GM12864 (cell line): ENCODE measurements around the gene OPN3.
A peak's percentile ranks its signal among the peaks of the same experiment; 100 is the strongest.

Experiments used
- DNase-seq: peaks from one replicate; pipeline ENCODE4 v3.0.0-alpha.2; 2011; ENCODE audit warnings: low read depth
- H3K4me3 ChIP-seq: 2 replicates; pipeline ENCODE4 v1.5.1; 2011; ENCODE audit warnings: mild to moderate bottlenecking, low read depth, low read length, control low read depth
- TF ChIP-seq, protein P1 (sequence below): IDR thresholded peaks from 2 replicates; pipeline ENCODE4 v1.5.1; 2011; ENCODE audit warnings: low read depth, mild to moderate bottlenecking, moderate library complexity, low read length, control low read depth, inconsistent platforms; ENCODE audit errors: missing control alignments

Gene OPN3

DNA sequence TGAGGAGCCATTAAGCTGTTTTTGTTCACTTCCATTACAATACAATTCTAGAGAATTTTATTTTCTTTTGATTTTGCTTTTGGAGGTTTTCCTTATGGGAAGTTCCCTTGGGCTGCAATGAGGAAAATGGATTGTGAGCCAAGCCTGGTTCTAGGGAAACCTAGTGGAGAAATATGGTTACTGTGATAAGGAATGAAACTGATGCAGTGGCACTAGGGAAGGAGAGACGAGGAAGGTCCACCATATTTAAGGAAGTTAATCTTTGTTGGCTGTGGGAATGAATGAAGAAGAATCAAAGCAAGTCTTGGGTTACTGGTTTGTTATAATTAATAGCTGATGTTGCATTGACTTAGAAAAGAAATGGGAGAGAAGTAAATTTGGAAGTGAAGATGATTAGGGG lies 28.4 kb downstream of the OPN3 start:
- DNase-seq = no peak
- H3K4me3 ChIP-seq = no peak overlapping the region
- TF ChIP-seq, protein P1, sequence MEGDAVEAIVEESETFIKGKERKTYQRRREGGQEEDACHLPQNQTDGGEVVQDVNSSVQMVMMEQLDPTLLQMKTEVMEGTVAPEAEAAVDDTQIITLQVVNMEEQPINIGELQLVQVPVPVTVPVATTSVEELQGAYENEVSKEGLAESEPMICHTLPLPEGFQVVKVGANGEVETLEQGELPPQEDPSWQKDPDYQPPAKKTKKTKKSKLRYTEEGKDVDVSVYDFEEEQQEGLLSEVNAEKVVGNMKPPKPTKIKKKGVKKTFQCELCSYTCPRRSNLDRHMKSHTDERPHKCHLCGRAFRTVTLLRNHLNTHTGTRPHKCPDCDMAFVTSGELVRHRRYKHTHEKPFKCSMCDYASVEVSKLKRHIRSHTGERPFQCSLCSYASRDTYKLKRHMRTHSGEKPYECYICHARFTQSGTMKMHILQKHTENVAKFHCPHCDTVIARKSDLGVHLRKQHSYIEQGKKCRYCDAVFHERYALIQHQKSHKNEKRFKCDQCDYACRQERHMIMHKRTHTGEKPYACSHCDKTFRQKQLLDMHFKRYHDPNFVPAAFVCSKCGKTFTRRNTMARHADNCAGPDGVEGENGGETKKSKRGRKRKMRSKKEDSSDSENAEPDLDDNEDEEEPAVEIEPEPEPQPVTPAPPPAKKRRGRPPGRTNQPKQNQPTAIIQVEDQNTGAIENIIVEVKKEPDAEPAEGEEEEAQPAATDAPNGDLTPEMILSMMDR = no peak

DNA sequence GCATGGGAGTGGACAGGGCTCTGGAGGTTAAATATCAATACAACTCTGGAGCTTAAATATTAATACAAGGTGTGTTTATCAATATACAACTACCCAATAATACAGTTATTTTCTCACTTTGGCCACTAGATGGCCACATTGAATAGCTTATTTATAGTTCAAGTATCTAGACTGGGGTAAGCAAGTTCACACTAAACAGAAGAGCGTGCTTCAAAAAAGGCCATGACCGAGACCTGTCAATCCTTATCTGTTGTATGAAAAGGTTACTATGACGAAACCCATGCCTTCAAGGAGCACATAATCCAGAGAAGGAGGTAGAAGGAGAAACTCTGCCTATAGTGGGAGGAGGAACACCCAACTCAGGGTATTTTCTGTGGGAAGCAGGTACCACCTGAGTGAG lies 29.1 kb downstream of the OPN3 start:
- no peak overlapping the region for H3K4me3 ChIP-seq
- TF ChIP-seq, protein P1 = peak; percentile 55
- DNase-seq = peak; percentile 37

DNA sequence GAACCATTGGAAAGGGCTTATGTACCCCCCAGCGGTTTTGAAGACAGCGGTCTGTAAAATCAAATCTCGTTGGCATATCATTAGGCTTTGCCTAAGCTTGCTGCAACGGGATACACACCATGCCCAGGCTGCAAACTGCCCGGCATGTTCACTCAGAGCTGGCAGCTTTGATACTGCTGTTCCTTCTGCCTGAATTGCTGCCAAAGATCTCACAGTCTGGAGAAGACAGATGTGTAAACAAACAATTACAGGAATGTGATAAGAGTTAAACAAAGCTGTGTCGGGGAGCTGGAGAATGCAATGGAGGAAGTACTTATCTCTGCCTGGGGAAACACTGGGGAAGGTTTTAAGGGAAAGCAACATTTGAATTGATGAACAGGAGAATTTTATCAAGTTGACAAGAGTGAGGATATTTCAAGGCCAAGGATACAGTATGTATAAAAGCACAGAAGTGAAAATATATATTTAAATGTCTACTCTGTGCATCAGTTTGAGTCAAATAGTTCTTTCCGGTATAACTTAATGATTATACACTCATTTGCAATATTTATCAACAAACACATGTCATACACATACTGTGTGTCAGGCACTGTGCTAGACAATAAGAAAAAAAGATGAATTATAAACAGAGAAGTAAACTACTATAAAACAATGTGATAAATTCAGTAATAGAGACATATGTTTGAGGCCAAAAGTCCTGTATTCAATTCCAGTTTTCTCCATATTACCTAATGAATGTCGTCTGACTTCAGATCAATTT lies 29.9 kb downstream of the OPN3 start:
- H3K4me3 ChIP-seq = no peak overlapping the region
- TF ChIP-seq, protein P1 = no peak
- no peak for DNase-seq

DNA sequence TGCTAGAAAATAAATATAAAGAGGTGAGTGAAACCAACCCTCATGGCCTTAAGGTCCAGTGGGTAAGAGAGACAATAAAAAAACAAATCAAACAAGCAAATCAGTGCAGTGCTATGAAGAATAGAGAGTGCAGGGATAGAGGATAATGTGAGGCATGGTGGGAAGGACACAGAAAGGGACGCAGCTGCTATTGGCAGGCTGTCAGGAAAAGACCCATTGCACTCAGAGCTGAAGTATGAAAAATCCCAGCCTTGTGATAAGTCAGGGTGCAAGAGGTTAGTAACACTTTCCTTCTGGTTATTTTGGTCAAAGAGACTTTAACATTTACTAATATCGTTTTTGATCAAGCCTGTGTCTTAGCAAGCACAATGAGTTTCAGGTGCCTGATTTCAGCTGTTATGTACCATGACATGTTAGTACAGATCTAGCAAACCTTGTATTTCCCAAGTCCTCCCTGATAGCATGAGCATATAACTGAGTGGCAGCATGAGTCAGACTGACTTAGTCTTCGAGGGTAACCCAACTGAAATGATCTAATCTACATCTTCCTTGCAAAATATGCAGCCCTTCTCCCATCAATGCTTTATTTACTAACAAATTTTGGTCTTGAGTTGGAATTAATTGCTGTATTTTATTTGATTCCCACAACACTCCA lies 31.7 kb downstream of the OPN3 start:
- no peak for DNase-seq
- H3K4me3 ChIP-seq = no peak overlapping the region
- TF ChIP-seq, protein P1 = no peak

DNA sequence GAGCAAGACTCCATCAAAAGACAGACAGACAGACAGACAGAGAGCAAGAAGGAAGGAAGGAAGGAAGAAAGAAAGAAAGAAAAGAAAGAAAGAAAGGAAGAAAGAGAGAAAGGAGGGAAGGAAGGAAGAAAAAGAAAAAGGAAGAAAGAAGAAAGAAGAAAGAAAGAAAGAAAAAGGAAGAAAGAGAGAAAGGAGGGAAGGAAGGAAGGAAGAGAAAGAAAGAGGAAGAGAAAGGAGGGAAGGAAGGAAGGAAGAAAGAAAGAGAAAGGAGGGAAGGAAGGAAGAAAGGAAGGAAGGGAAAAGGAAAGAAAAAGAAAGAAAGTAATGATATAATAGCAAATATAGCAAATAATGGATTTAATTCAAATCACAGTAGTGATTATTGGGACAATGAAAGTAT lies 32.7 kb downstream of the OPN3 start:
- no peak for DNase-seq
- TF ChIP-seq, protein P1 = no peak
- no peak overlapping the region for H3K4me3 ChIP-seq

DNA sequence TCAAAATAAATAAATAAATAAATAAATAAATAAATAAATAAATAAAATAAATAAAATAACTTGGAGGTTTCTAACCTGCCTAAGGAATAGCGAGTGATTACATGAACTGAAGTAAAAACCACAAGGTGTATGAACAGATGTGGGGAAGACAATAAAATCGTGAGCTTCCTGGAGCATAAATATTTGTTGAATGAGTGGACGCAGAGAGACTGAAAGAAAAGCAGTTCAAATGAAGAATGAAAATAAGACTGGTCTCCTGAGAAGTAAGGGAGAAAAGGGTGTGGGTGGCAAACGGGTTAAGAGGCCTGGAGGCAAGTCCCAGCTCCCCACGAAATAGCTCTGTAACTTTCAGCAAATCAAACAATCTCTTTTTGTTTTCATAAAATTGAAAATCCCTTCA lies 33.6 kb downstream of the OPN3 start:
- no peak for DNase-seq
- H3K4me3 ChIP-seq = no peak overlapping the region
- TF ChIP-seq, protein P1 = no peak
